GM21528 (cell line): Measurements from ENCODE around the gene NDUFAF7.
"Not testable (repeated sequence)": the region's sequence is repeated elsewhere in the genome, so short reads cannot be mapped to it uniquely, and the experiment has no call there.

Experiments used
- ATAC-seq: cut with Tn5 transposase; IDR thresholded peaks from one replicate; pipeline ENCODE4 v1.9.1; 2021; ENCODE audit warnings: mild to moderate bottlenecking, moderate library complexity; ENCODE audit not compliant: unreplicated experiment, low FRiP score

NDUFAF7 gene

DNA sequence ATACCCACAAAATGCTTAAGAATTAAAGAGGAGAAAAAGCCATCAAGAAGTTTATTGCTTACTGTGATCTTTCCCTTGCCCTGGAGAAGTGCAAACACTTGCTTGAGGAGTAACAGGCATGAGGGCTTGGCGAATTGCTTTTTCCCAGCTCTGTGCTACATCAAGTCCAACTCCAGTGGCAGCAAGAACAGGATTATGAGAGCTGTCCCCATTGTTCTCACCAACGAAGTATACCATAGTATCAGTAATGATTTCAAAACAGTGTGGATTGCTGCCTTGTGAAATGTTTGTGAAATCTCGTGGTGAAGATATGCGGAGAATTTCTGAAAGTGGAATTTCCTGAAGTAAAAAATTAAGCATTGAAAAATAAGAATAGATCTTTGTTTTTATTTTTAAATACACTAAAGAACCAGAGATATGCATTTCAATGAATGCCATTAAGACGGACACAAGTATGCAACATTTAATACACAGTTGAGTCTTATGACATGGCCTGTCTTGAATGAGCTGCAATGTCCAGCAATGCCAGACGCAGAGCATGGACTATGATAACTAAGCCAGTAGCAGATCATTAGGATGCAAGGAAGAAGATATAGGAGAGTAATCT lies 43.0 kb downstream of the NDUFAF7 start:
- ATAC-seq: no peak

DNA sequence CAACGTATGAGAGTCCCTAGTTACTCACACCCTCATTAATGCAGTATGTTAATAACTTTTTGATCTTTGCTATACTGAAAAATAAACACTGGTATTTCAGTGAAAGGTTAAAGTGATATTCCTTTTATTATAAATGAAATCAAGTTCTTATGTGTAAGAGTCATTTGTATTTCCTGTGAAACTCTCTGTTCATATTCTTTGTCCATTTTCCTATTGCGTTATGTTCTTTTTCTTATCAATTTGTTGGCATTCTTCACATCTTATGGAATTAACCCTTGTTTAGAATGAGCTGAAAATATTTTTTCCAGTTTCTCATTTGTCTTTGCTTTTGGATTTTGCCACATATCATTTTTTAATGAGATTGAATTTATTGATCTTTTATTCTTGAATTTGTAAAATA lies 44.8 kb downstream of the NDUFAF7 start:
- ATAC-seq: no peak

GRCh38 chr2:37281916-37282315 lies 50.5 kb downstream of the NDUFAF7 start:
- ATAC-seq: no peak

GRCh38 chr2:37282746-37283145 lies 51.3 kb downstream of the NDUFAF7 start:
- no peak for ATAC-seq

GRCh38 chr2:37283207-37283606 lies 51.7 kb downstream of the NDUFAF7 start:
- no peak for ATAC-seq

GRCh38 chr2:37284381-37284780 lies 52.9 kb downstream of the NDUFAF7 start:
- no peak for ATAC-seq

- ATAC-seq: no peak
Observed at GRCh38 chr2:37287966-37288365, 56.5 kb downstream of the NDUFAF7 start.

GRCh38 chr2:37291680-37292079 lies 60.2 kb downstream of the NDUFAF7 start:
- ATAC-seq: no peak

GRCh38 chr2:37294858-37295257 lies 63.4 kb downstream of the NDUFAF7 start:
- not testable (repeated sequence) for ATAC-seq

DNA sequence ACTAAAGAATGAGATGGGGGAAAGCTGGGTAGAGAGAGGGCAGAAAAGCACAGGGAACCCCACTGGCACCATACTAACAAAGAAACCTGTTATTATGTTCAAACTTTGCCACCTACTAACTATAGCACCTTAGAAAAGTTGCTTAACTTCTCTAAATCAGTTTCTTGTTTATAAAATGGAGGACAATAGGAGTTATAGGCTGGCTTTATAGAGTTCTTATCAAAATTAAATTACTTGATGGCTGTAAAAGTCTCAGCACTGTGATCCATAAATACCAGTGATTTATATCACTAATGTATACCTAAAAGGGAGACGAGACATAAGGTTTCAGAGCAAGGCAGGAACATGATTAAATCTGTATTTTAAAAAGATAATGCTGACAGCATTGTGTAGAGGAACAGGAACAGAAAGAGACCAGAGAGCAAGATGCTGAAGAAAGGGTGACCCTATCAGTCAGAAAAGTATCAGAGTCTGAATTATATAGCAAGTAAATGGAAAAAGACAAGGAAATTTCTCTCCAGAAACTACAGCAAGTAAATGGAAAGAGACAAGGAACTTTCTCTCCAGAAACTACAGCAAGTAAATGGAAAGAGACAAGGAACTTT lies 64.1 kb downstream of the NDUFAF7 start:
- ATAC-seq: no peak

DNA sequence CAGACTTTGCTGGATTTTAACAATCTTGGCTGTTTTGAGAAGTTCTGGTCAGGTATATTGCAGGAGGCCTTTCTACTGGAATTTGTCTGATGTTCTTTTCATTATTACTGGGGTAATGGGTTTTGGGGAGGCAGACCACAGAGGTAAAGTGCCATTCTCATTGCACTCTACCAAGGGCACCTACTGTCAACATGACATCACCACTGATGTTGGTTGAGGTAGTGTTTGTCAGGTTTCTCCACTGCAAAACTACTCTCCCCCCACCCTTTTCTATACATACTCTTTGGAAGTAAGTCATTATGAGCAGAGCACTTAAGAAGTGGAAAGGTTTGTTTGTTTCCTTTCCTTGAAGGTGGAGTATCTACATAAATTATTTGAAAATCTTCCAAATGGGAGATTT lies 66.2 kb downstream of the NDUFAF7 start:
- no peak for ATAC-seq
